Left ventricle myocardium superior (tissue), 1 donor: ENCODE data around the gene PKIB. TPM values are rescaled to one million over a fixed set of nuclear protein-coding genes. Genes with fewer than 3 reads are reported as not detected.

ENCODE experiments used
- ATAC-seq: fragments of 200-7000 bp; cut with Tn5 transposase; one replicate; pipeline ENCODE4 v1.9.1; 2020; ENCODE audit warnings: mild to moderate bottlenecking, moderate library complexity
- DNase-seq: peaks from one replicate; pipeline ENCODE4 v3.0.0-alpha.2; 2020
- intact Hi-C: fragments of 100-400 bp; cut with micrococcal nuclease; formaldehyde crosslinking; loops from one replicate; pipeline ENCODE4 v1.11.0; 2022
- total RNA-seq: library from RNA; stranded (reverse); fragmentation: NEBNext Ultra II Directional; extraction: Animal tissue kit (Norgen Biotek cat#: 25700); gene quantifications from one replicate; pipeline ENCODE4 v1.2.1, GENCODE V29; 2021
- donor health status: DM: no; HTN: yes; CAD: no; lungs with severe emphysema.

PKIB gene
- total RNA-seq, 1 donor from 2014 or later: 0.35 TPM

GRCh38 chr6:122657601-122658000 is 47.4 kb downstream of the PKIB start:
- intact Hi-C loops: no loop called here
- ATAC-seq (no peak), DNase-seq (no peak)

DNA sequence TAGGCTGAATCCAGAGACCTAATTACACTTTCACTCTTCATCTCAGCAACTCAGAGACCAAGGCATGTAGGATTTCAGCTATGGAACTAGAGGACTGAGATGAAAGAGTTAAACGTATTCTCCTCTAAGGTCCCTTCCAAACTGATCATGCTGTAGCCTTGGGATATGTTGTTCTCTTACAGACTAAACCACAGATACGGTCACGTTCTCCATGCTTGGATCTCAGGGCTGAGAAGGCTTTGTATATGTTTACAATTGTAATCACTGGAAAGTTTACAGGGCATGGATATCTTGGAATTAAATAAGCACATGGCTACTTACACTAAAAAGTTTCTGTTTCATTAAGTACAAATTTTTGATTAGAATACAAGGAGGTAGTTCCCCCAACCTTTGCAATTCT is 50.1 kb downstream of the PKIB start:
- ATAC-seq (no peak), DNase-seq (no peak)
- intact Hi-C loops: no loop called here

DNA sequence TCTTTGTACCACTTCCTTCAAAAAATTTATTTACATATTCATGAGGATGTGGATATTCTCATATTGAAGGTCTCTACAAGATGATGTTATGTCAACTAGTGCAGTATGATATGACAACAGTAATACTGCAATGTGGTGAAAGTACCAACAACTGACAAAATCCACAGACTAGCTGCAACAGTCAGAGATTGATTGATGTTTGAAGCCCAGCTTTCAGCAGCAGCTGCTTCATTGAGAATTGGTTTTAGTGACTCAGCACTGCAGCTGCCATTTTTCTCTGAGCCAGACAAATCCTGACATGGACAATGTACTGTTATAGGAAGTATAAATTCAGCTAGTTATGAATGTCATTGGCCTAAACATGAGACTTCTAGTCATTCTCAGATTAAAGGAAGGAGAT is 53.8 kb downstream of the PKIB start:
- ATAC-seq (no peak), DNase-seq (no peak)
- intact Hi-C loops: no loop called here

GRCh38 chr6:122665929-122666328 is 55.7 kb downstream of the PKIB start:
- intact Hi-C loops: no loop called here
- DNase-seq: no peak
- no peak for ATAC-seq

- no peak for ATAC-seq
- no peak for DNase-seq
- intact Hi-C loops: no loop called here
These were observed 56.2 kb downstream of the PKIB start for GRCh38 chr6:122666418-122666817.

- intact Hi-C loops: no loop called here
- DNase-seq: no peak
- no peak for ATAC-seq
These were observed 59.2 kb downstream of the PKIB start for GRCh38 chr6:122669418-122669817.

- ATAC-seq (no peak), DNase-seq (no peak)
- intact Hi-C loops: no loop called here
These were observed 59.7 kb downstream of the PKIB start for GRCh38 chr6:122669868-122670267.

GRCh38 chr6:122671251-122671650 is 61.0 kb downstream of the PKIB start:
- ATAC-seq (no peak), DNase-seq (no peak)
- intact Hi-C loops: no loop called here

GRCh38 chr6:122673343-122673961 is 63.2 kb downstream of the PKIB start:
- DNase-seq: no peak
- ATAC-seq: no peak
- intact Hi-C loops: no loop called here

DNA sequence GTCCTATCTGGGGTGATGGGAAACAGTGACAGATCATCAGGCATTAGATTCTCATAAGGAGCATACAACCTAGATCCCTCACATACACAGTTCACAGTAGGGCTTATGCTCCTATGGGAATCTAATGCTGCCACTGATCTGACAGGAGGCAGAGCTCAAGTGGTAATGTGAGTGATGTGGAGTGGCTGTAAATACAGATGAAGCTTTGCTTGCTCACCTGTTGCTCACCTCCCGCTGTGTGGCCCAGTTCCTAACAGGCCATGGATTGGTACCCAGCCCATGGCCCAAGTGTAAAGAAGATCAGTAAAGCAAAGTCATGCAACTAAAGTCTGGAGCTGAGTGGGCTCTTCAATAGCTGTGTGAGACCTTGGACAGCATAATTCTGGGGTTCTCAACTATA is 65.9 kb downstream of the PKIB start:
- intact Hi-C loops: no loop called here
- ATAC-seq (no peak), DNase-seq (no peak)

- no peak for ATAC-seq
- intact Hi-C loops: no loop called here
These were observed 66.5 kb downstream of the PKIB start for GRCh38 chr6:122676688-122677087.

DNA sequence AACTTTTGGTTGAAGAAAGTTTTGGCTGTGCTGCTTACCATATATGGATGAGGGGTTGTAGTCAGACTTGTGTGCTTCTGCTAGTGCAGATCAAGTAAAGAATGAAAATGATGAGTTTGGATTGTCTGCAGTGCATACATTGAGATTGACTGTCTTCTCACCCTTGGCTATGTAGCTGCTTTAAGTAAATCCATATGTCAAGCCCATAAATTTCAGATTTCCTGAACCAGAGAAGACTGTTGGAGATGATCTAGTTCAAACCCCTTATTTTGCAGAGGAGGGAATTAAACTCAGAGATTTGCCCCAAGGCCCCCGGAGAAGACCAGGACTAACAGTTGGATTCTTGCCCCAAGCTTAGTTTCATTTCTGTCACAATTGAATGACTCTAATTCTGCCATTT is 67.2 kb downstream of the PKIB start:
- intact Hi-C loops: no loop called here
- no peak for DNase-seq
- ATAC-seq: no peak

More at GRCh38 chr6:122676688-122677087, 66.5 kb downstream of the PKIB start:
- no peak for DNase-seq

- no peak for ATAC-seq
- DNase-seq: no peak
- intact Hi-C loops: no loop called here
These were observed 68.6 kb downstream of the PKIB start for GRCh38 chr6:122678841-122679240.

- intact Hi-C loops: no loop called here
- no peak for DNase-seq
- no peak for ATAC-seq
These were observed 71.5 kb downstream of the PKIB start for GRCh38 chr6:122681705-122682104.

DNA sequence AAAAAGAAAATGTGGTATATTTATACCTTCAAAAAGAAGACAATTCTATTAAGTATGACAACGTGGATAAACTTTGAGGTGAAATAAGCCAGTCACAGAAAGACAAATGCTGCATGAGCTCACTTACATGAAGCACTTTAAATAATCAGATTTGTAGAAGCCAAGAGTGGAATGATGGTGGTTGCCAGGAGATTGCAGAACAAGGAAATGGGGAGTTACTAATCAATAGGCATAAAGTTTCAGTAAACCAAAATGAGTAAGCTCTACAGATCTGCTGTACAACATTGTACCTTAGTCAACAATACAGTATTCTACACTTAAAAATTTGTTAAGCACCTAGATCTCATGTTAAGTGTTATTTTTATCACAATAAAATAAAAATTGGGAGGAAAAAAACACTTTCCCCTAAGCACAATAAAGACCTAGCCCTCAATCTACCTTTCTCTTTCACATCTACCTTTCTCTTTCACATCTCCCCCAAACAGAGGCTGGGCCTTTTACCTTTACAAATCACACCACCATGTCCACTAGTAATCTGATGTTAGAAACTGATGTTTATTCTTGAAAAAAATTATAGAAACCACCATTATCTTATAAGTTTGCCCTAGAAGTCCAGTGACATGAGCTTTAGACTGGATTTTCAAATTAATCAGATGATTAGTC is 73.9 kb downstream of the PKIB start:
- intact Hi-C loops: no loop called here
- no peak for DNase-seq
- ATAC-seq: no peak

GRCh38 chr6:122692175-122692598 is 82.0 kb downstream of the PKIB start:
- intact Hi-C loops: no loop called here
- DNase-seq (no peak), ATAC-seq (no peak)

- no peak for DNase-seq
- intact Hi-C loops: no loop called here
- no peak for ATAC-seq
These were observed 82.8 kb downstream of the PKIB start for GRCh38 chr6:122692807-122693580.

DNA sequence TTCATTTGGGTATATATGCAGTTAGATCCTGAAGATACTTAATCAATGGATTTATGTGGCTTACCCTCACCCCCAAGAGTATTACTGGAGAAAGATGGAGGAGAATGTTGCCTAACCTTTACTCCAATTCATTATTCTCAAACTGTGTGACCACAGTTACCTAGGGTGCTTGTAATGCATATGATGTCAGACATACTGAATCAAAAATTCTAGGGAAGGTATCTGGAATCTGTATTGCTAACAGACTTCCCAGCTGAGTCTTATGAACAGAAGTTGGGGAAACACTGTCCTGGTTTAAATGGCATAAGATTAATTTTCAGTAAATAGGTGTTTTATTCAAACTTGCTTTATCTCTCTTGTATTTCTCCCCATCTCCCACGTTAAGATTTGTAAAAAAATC is 83.9 kb downstream of the PKIB start:
- DNase-seq (no peak), ATAC-seq (no peak)
- intact Hi-C loops: no loop called here

DNA sequence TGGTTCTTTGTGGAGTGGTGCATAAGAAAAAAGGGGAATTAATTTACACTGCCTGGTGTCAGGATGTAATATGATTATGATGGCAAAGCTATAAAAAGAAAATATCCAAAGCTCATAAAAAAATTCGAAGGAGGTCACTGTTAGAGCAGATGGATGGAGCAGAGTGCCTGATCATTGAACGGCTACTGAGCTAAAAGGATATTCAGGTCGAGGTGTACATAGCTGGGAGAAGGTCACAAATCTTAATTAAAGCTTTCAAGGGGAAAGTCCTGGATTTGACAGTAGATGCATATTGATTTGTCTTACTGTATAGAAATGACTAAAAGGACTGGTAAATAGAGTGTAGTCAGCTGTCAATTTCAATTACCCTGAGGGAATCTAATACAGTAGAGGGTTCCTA is 84.4 kb downstream of the PKIB start:
- intact Hi-C loops: no loop called here
- no peak for ATAC-seq
- no peak for DNase-seq

GRCh38 chr6:122695188-122695587 is 85.0 kb downstream of the PKIB start:
- no peak for DNase-seq
- ATAC-seq: no peak
- intact Hi-C loops: no loop called here

DNA sequence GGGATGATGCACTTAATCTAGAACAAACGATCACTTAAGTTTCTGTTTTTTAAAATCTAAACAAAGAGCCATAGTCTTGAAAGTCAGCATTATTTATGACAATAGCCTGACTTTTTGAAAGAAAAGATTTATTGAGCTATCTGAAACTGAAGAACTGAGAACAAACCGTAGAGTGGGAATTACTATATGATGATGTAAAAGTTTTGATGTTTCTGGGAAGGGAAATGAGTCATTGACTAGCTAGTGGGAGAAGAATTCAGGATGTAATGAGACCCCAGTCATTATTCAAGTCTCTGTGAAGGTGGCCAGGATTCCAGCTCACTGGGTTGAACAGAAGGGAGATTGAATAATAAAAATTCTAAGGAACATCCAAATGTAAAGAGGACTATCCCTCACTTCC is 85.9 kb downstream of the PKIB start:
- no peak for ATAC-seq
- intact Hi-C loops: no loop called here
- no peak for DNase-seq
